Measurements from ENCODE around the gene NPBWR2.

The NPBWR2 gene

GRCh38 chr20:64084685-64085152 lies 22.6 kb downstream of the NPBWR2 start:
- no peak for DNase-seq (ENCODE audit: low read depth)

GRCh38 chr20:64083804-64084684 lies 23.3 kb downstream of the NPBWR2 start, which contains the start of gene LKAAEAR1:
TSS of gene LKAAEAR1 (minus strand) at chr20:64084398. CDS start at chr20:64084219, 179 bp downstream.
- DNase-seq (ENCODE audit: low read depth): no peak

GRCh38 chr20:64083378-64083803 lies 24.0 kb downstream of the NPBWR2 start:
- DNase-seq (ENCODE audit: low read depth): peak; percentile 45

- no peak for DNase-seq (ENCODE audit: low read depth)
Measured at GRCh38 chr20:64082820-64083377, 24.5 kb downstream of the NPBWR2 start.

- no peak for DNase-seq (ENCODE audit: low read depth)
Measured at GRCh38 chr20:64082126-64082731, 25.1 kb downstream of the NPBWR2 start.

GRCh38 chr20:64081624-64081964 lies 25.8 kb downstream of the NPBWR2 start:
- no peak for DNase-seq (ENCODE audit: low read depth)

- DNase-seq (ENCODE audit: low read depth): no peak
Measured at GRCh38 chr20:64080813-64081623, 26.3 kb downstream of the NPBWR2 start.

GRCh38 chr20:64080013-64080812 lies 27.2 kb downstream of the NPBWR2 start, which contains the start of gene OPRL1:
TSS of gene OPRL1 (plus strand) at chr20:64080082. CDS start at chr20:64092721, 12,639 bp downstream.
- no peak for DNase-seq (ENCODE audit: low read depth)

- peak; percentile 56 for DNase-seq (ENCODE audit: low read depth)
Measured at GRCh38 chr20:64079273-64080012, 27.9 kb downstream of the NPBWR2 start, which contains the start of gene RGS19. TSS of gene RGS19 (minus strand) at chr20:64079518. CDS start at chr20:64076886, 2,632 bp downstream.

GRCh38 chr20:64078934-64079272 lies 28.5 kb downstream of the NPBWR2 start:
- no peak for DNase-seq (ENCODE audit: low read depth)

- DNase-seq (ENCODE audit: low read depth): no peak
Measured at GRCh38 chr20:64077876-64078551, 29.4 kb downstream of the NPBWR2 start.

- DNase-seq (ENCODE audit: low read depth): no peak
Measured at GRCh38 chr20:64077541-64077875, 29.9 kb downstream of the NPBWR2 start.

- no peak for DNase-seq (ENCODE audit: low read depth)
Measured at GRCh38 chr20:64077094-64077493, 30.3 kb downstream of the NPBWR2 start.

GRCh38 chr20:64076061-64076997 lies 31.0 kb downstream of the NPBWR2 start:
- DNase-seq (ENCODE audit: low read depth): no peak

- DNase-seq (ENCODE audit: low read depth): no peak
Measured at GRCh38 chr20:64075556-64075955, 31.8 kb downstream of the NPBWR2 start.

GRCh38 chr20:64074963-64075362 lies 32.4 kb downstream of the NPBWR2 start:
- DNase-seq (ENCODE audit: low read depth): no peak

GRCh38 chr20:64074184-64074789 lies 33.1 kb downstream of the NPBWR2 start:
- no peak for DNase-seq (ENCODE audit: low read depth)

- DNase-seq (ENCODE audit: low read depth): no peak
Measured at GRCh38 chr20:64073476-64074183, 33.7 kb downstream of the NPBWR2 start.
